ENCODE data around the gene CRIP2. TPM values are rescaled to one million over a fixed set of nuclear protein-coding genes. Genes with fewer than 3 reads are reported as not detected.

The CRIP2 gene
- total and polyA plus RNA-seq, 2 of the 8 experiments (the other 6 are each of a cell fraction or from before 2014, with no cell fraction given), result 4.2 to 13.5 TPM

GRCh38 chr14:105486974-105487448 is 12.4 kb downstream of the CRIP2 start:
- Histone ChIP-seq H3K56ac (replicated peaks; ENCODE audit: insufficient read length, low read depth, low read length) (no peak overlapping the region), H3K9me3 (ENCODE audit: insufficient read depth in 2 of 2, low read depth in 1 of 2, low read length in 1 of 2) (no peaks in the 10 kb centered on the region), H2BK20ac (ENCODE audit: low read length) (no peak overlapping the region), H3K79me2 (ENCODE audit: control insufficient read depth in 1 of 2, insufficient read depth in 2 of 2, low read length in 2 of 2) (no peaks in the 10 kb centered on the region), H3K18ac (ENCODE audit: extremely low read depth, low read length) (no peak overlapping the region; the same call in 1 of the 2 replicates), H2AK5ac (ENCODE audit: low read depth, low read length) (no peak overlapping the region), H4K8ac (ENCODE audit: extremely low read depth, insufficient read depth, low read length) (peak overlapping the region; percentile 68; the same call in 1 of the 2 replicates), H2BK15ac (ENCODE audit: low read length) (no peak overlapping the region), H3K4me2 (ENCODE audit: insufficient read depth in 1 of 2, low read depth in 2 of 2, low read length in 2 of 2) (peak overlapping the region; percentile 53 to 75), H3K23ac (ENCODE audit: insufficient read length) (no peak overlapping the region), H3K36me3 (ENCODE audit: control insufficient read depth in 2 of 4, insufficient read depth in 4 of 4, low read length in 3 of 4) (no peaks in the 10 kb centered on the region), H2BK120ac (replicated peaks; ENCODE audit: low read depth, low read length) (no peak overlapping the region), H2AFZ (ENCODE audit: low read length) (no peak overlapping the region), H3K14ac (ENCODE audit: insufficient read length) (no peak overlapping the region), H3K23me2 (ENCODE audit: low read depth, low read length) (peaks cover 9% of the 10 kb centered on the region; the same call in 1 of the 2 replicates), H3K4ac (replicated peaks; ENCODE audit: insufficient read length, low read depth, low read length) (no peak overlapping the region), H2BK5ac (ENCODE audit: low read depth, low read length) (no peak overlapping the region), H4K91ac (replicated peaks; ENCODE audit: insufficient read length, low read length) (no peak overlapping the region), H3K4me3 (ENCODE audit: extremely low read depth in 1 of 4, insufficient read depth in 2 of 4, low read depth in 3 of 4, low read length in 4 of 4) (peak overlapping the region; percentile 21 to 61 (median 24); a peak in 7 of 8 replicates), H3K27me3 (replicated peaks in 1 of 4; ENCODE audit: control insufficient read depth in 3 of 4, extremely low read depth in 1 of 4, insufficient read depth in 3 of 4, low read length in 3 of 4) (peaks cover 30 to 70% (median 58%) of the 10 kb centered on the region in 4 experiments), H4K5ac (ENCODE audit: insufficient read length, low read depth, low read length) (no peak overlapping the region), H2BK12ac (ENCODE audit: low read depth, low read length) (no peak overlapping the region), H3K27ac (ENCODE audit: low read depth, low read length) (no peak overlapping the region), H4K20me1 (replicated peaks in 1 of 2; ENCODE audit: control insufficient read depth in 1 of 2, insufficient read depth in 2 of 2, low read length in 2 of 2) (peaks cover 0 to 11% of the 10 kb centered on the region in 2 experiments), H3K9ac (replicated peaks in 1 of 4; ENCODE audit: extremely low read depth in 1 of 4, low read depth in 3 of 4, low read length in 3 of 4) (no peak overlapping the region; a peak in 1 of 7 replicates), H3K79me1 (ENCODE audit: low read depth, low read length) (no peaks in the 10 kb centered on the region), H3K4me1 (replicated peaks in 1 of 4; ENCODE audit: control insufficient read depth in 3 of 4, insufficient read depth in 4 of 4, low read length in 3 of 4) (peaks cover 0 to 25% (median 8%) of the 10 kb centered on the region in 4 experiments; a peak in 5 of 7 replicates)
- CTCF ChIA-PET (ENCODE audit: partially characterized antibody), result interaction anchor here (1.0 to 1.7 kb wide), 4 partner anchors 10 to 283 kb away, joined by 4 to 17 read pairs (median 5); no protein-coding TSS in a partner anchor
- FAIRE-seq, result no peak
- POLR2A ChIA-PET (ENCODE audit: partially characterized antibody), result interaction anchor here (1.5 kb wide), 1 partner anchor 10 kb away, joined by 8 read pairs; no protein-coding TSS in a partner anchor
- 6% methylated on average over 24 of the region's 45 CpGs; no CpG with 5 or more reads in 1 of the 2 experiments for WGBS, 2 experiments (ENCODE audit: extremely low coverage in 1 of 2, insufficient coverage in 1 of 2, insufficient read length in 1 of 2, insufficient replicate concordance in 2 of 2, low coverage in 1 of 2, low lambda C conversion rate in 2 of 2, missing lambda C conversion rate in 1 of 2)
- DNase-seq (ENCODE audit: low read depth in 1 of 2, low spot score in 2 of 2), result peak in 1 of 2 experiments; percentile 70
- peak; percentile 60 for TF ChIP-seq EZH2 (IDR thresholded peaks at IDR 0.05; ENCODE audit: low read depth, low read length, severe bottlenecking)
- TF ChIP-seq TBP (IDR thresholded peaks at IDR 0.05; ENCODE audit: low read depth, low read length), result no peak
- no peak for TF ChIP-seq TCF12 (IDR thresholded peaks at IDR 0.05; ENCODE audit: low read depth, low read length)
- no peak for TF ChIP-seq KDM1A (IDR thresholded peaks at IDR 0.05; ENCODE audit: borderline replicate concordance, low read length)
- 0 out of 2 replicates have a peak, but pooled peaks have one; percentile 32 for TF ChIP-seq TAF1 (IDR thresholded peaks at IDR 0.05; ENCODE audit: low read depth, low read length)
- TF ChIP-seq E2F6 (IDR thresholded peaks at IDR 0.05), result 0 out of 2 replicates have a peak, but pooled peaks have one; percentile 18
- TF ChIP-seq SP2 (IDR thresholded peaks at IDR 0.05; ENCODE audit: low read length), result no peak
- no peak for TF ChIP-seq GABPA (IDR thresholded peaks at IDR 0.05; ENCODE audit: borderline replicate concordance, insufficient read depth, low read length)
- TF ChIP-seq SUZ12 (IDR thresholded peaks at IDR 0.05; ENCODE audit: low read length), result no peak
- TF ChIP-seq EP300 (IDR thresholded peaks at IDR 0.05; ENCODE audit: borderline replicate concordance in 1 of 2, low read depth in 2 of 2, low read length in 2 of 2), result no peak
- no peak for TF ChIP-seq CBX5 (IDR thresholded peaks at IDR 0.05; ENCODE audit: low read depth, low read length)
- no peak for TF ChIP-seq RAD21 (IDR thresholded peaks at IDR 0.05 in 1 of 2, conservative IDR thresholded peaks at IDR 0.05 in 1 of 2; ENCODE audit: low read depth in 2 of 2, low read length in 2 of 2)
